GM12864 (cell line): ENCODE results near the gene RPL38.
"Not testable (repeated sequence)": the region's sequence is repeated elsewhere in the genome, so short reads cannot be mapped to it uniquely, and the experiment has no call there.

Source experiments
- DNase-seq: peaks from one replicate; pipeline ENCODE4 v3.0.0-alpha.2; 2011; ENCODE audit warnings: low read depth
- H3K4me3 ChIP-seq: 2 replicates; pipeline ENCODE4 v1.5.1; 2011; ENCODE audit warnings: mild to moderate bottlenecking, low read depth, low read length, control low read depth
- CTCF ChIP-seq: IDR thresholded peaks from 2 replicates; pipeline ENCODE4 v1.5.1; 2011; ENCODE audit warnings: low read depth, mild to moderate bottlenecking, moderate library complexity, low read length, control low read depth, inconsistent platforms; ENCODE audit errors: missing control alignments

RPL38 gene

GRCh38 chr17:74182041-74182723, 21.3 kb upstream of the RPL38 start:
- TF ChIP-seq CTCF: no peak
- no peak for DNase-seq

GRCh38 chr17:74183411-74183810, 20.1 kb upstream of the RPL38 start:
- DNase-seq: no peak
- no peak for TF ChIP-seq CTCF
- no peak overlapping the region for H3K4me3 ChIP-seq

More at GRCh38 chr17:74182041-74182723, 21.3 kb upstream of the RPL38 start:
- no peak overlapping the region for H3K4me3 ChIP-seq

GRCh38 chr17:74185571-74186185, 17.8 kb upstream of the RPL38 start:
- no peak for DNase-seq
- no peak for TF ChIP-seq CTCF

GRCh38 chr17:74186498-74186897, 17.0 kb upstream of the RPL38 start:
- H3K4me3 ChIP-seq: no peak overlapping the region
- TF ChIP-seq CTCF: no peak
- no peak for DNase-seq

More at GRCh38 chr17:74185571-74186185, 17.8 kb upstream of the RPL38 start:
- no peak overlapping the region for H3K4me3 ChIP-seq

- H3K4me3 ChIP-seq: no peak overlapping the region
- TF ChIP-seq CTCF: no peak
- DNase-seq: no peak
These were observed 15.7 kb upstream of the RPL38 start for GRCh38 chr17:74187761-74188160.

GRCh38 chr17:74188687-74189086, 14.8 kb upstream of the RPL38 start:
- DNase-seq, H3K4me3 ChIP-seq: not testable (repeated sequence)

- no peak for TF ChIP-seq CTCF
- no peak overlapping the region for H3K4me3 ChIP-seq
- DNase-seq: no peak
These were observed 13.3 kb upstream of the RPL38 start for GRCh38 chr17:74190154-74190553.
